H9 (cell line): ENCODE results near the gene PIEZO2. TPM values are rescaled to one million over a fixed set of nuclear protein-coding genes. Genes with fewer than 3 reads are reported as not detected.
"Not testable (repeated sequence)": the region's sequence is repeated elsewhere in the genome, so short reads cannot be mapped to it uniquely, and the experiment has no call there.

Experiments used
- DNase-seq: peaks from one replicate; pipeline ENCODE4 v3.0.0-alpha.2; 2017
- H2AFZ ChIP-seq: one replicate; pipeline ENCODE4 v1.6.1; 2013; ENCODE audit warnings: mild to moderate bottlenecking, low read length, control low read depth, moderate library complexity
- H2AK5ac ChIP-seq: 2 replicates; pipeline ENCODE4 v1.6.1; 2013; ENCODE audit warnings: low read length, control low read depth, mixed read lengths; ENCODE audit not compliant: insufficient read length
- H2BK120ac ChIP-seq: one replicate; pipeline ENCODE4 v1.6.1; 2013; ENCODE audit warnings: low read depth, mild to moderate bottlenecking, low read length, control low read depth, inconsistent platforms; ENCODE audit not compliant: poor library complexity, severe bottlenecking
- H2BK12ac ChIP-seq: 2 replicates; pipeline ENCODE4 v1.6.1; 2013; ENCODE audit warnings: low read length, control low read depth, mixed read lengths, low read depth; ENCODE audit not compliant: insufficient read length
- H2BK15ac ChIP-seq: 2 replicates; pipeline ENCODE4 v1.6.1; 2013; ENCODE audit warnings: low read depth, low read length, control low read depth
- H2BK20ac ChIP-seq: one replicate; pipeline ENCODE4 v1.6.1; 2013; ENCODE audit warnings: low read depth, mild to moderate bottlenecking, low read length, control low read depth, inconsistent platforms; ENCODE audit not compliant: poor library complexity, severe bottlenecking
- H2BK5ac ChIP-seq: 2 replicates; pipeline ENCODE4 v1.6.1; 2013; ENCODE audit warnings: low read length, control low read depth, mixed read lengths; ENCODE audit not compliant: insufficient read length
- H3K14ac ChIP-seq: 2 replicates; pipeline ENCODE4 v1.6.1; 2013; ENCODE audit warnings: low read length, control low read depth; ENCODE audit not compliant: insufficient read depth
- H3K18ac ChIP-seq: 2 replicates; pipeline ENCODE4 v1.6.1; 2013; ENCODE audit warnings: low read depth, mild to moderate bottlenecking, mixed read lengths, low read length, control low read depth; ENCODE audit not compliant: insufficient read length
- H3K23ac ChIP-seq: 2 replicates; pipeline ENCODE4 v1.6.1; 2013; ENCODE audit warnings: low read length, control low read depth, mixed read lengths, low read depth; ENCODE audit not compliant: insufficient read length
- H3K23me2 ChIP-seq: 2 replicates; pipeline ENCODE4 v1.6.1; 2013; ENCODE audit warnings: low read depth, mild to moderate bottlenecking, mixed read lengths, low read length, control low read depth; ENCODE audit not compliant: insufficient read length, poor library complexity, severe bottlenecking
- H3K27ac ChIP-seq: 2 replicates; pipeline ENCODE4 v1.5.1; 2013; ENCODE audit warnings: low read length, control low read depth, mixed read lengths, low read depth; ENCODE audit not compliant: insufficient read length
- H3K27me3 ChIP-seq: 2 replicates; pipeline ENCODE4 v1.6.1; 2013; ENCODE audit warnings: low read length, control low read depth, inconsistent platforms; ENCODE audit not compliant: insufficient read depth
- H3K4ac ChIP-seq: 2 replicates; pipeline ENCODE4 v1.6.1; 2013; ENCODE audit warnings: low read depth, mild to moderate bottlenecking, control low read depth, inconsistent platforms, low read length, moderate library complexity
- H3K4me1 ChIP-seq: 2 replicates; pipeline ENCODE4 v1.6.1; 2013; ENCODE audit warnings: low read length, control low read depth, inconsistent platforms; ENCODE audit not compliant: insufficient read depth
- H3K4me2 ChIP-seq: 2 replicates; pipeline ENCODE4 v1.6.1; 2013; ENCODE audit warnings: low read length, control low read depth, mixed read lengths; ENCODE audit not compliant: insufficient read length, insufficient read depth
- H3K56ac ChIP-seq: 2 replicates; pipeline ENCODE4 v1.6.1; 2013; ENCODE audit warnings: low read depth, mild to moderate bottlenecking, mixed read lengths, low read length, control low read depth; ENCODE audit not compliant: insufficient read length
- H3K79me1 ChIP-seq: 2 replicates; pipeline ENCODE4 v1.6.1; 2013; ENCODE audit warnings: low read depth, mild to moderate bottlenecking, moderate library complexity, low read length, control low read depth, inconsistent platforms; ENCODE audit not compliant: insufficient read depth, poor library complexity, severe bottlenecking
- H3K79me2 ChIP-seq: 2 replicates; pipeline ENCODE4 v1.6.1; 2013; ENCODE audit warnings: low read length, control low read depth, inconsistent platforms; ENCODE audit not compliant: insufficient read depth
- H3K9ac ChIP-seq: 2 replicates; pipeline ENCODE4 v1.6.1; 2013; ENCODE audit warnings: low read length, control low read depth, mixed read lengths; ENCODE audit not compliant: insufficient read length; ENCODE audit errors: extremely low read depth
- H3K9me3 ChIP-seq: one replicate; pipeline ENCODE4 v1.6.1; 2013; ENCODE audit warnings: low read depth, low read length, inconsistent platforms; ENCODE audit not compliant: control insufficient read depth
- H3T11ph ChIP-seq: one replicate; pipeline ENCODE4 v1.6.1; 2013; ENCODE audit warnings: mild to moderate bottlenecking, low read length, control low read depth, inconsistent platforms
- H4K20me1 ChIP-seq: one replicate; pipeline ENCODE4 v1.6.1; 2013; ENCODE audit not compliant: control insufficient read depth, insufficient read length, insufficient read depth
- H4K5ac ChIP-seq: 2 replicates; pipeline ENCODE4 v1.6.1; 2013; ENCODE audit warnings: low read depth, mild to moderate bottlenecking, mixed read lengths, low read length, control low read depth; ENCODE audit not compliant: insufficient read length
- H4K8ac ChIP-seq: replicated peaks from 2 replicates; pipeline ENCODE4 v1.6.1; 2013; ENCODE audit warnings: low read length, control low read depth, mixed read lengths, low read depth; ENCODE audit not compliant: insufficient read length
- H4K91ac ChIP-seq: 2 replicates; pipeline ENCODE4 v1.6.1; 2013; ENCODE audit warnings: low read depth, mild to moderate bottlenecking, moderate library complexity, mixed read lengths, low read length, control low read depth; ENCODE audit not compliant: insufficient read length
- H3K27ac Mint-ChIP-seq, 3 experiments: 2 replicates in 2 of 3; 3 replicates in 1 of 3; pipeline ENCODE4 v1.8.0; 2020 to 2021; ENCODE audit warnings: mixed read lengths in 3 of 3, mild to moderate bottlenecking in 1 of 3, moderate library complexity in 1 of 3
- H3K27me3 Mint-ChIP-seq: 2 replicates; pipeline ENCODE4 v1.8.0; 2021; ENCODE audit warnings: low read depth, mild to moderate bottlenecking, moderate library complexity, mixed read lengths
- H3K36me3 Mint-ChIP-seq, 3 experiments: 2 replicates in 2 of 3; 3 replicates in 1 of 3; pipeline ENCODE4 v1.8.0; 2020 to 2021; ENCODE audit warnings: low read depth in 3 of 3, mixed read lengths in 3 of 3; ENCODE audit not compliant: insufficient read depth in 1 of 3
- H3K4me1 Mint-ChIP-seq, 2 experiments: 2 replicates each; pipeline ENCODE4 v1.8.0; 2020; ENCODE audit warnings: mixed read lengths in 2 of 2
- H3K4me3 Mint-ChIP-seq, 2 experiments: 2 replicates in 1 of 2; 3 replicates in 1 of 2; pipeline ENCODE4 v1.8.0; 2020 to 2021; ENCODE audit warnings: mild to moderate bottlenecking in 2 of 2, mixed read lengths in 2 of 2, moderate library complexity in 1 of 2
- H3K9me3 Mint-ChIP-seq, 2 experiments: 2 replicates in 1 of 2; 3 replicates in 1 of 2; pipeline ENCODE4 v1.8.0; 2020; ENCODE audit warnings: mild to moderate bottlenecking in 2 of 2, mixed read lengths in 2 of 2, moderate library complexity in 1 of 2
- CTCF ChIP-seq: fragments of 200-600 bp; sonication (generic); conservative IDR thresholded peaks from 3 replicates; pipeline ENCODE4 v1.8.0; 2021; ENCODE audit warnings: antibody characterized with exemption, mild to moderate bottlenecking
- WGBS: extraction: QIAGEN DNeasy Blood & Tissue Kit; methylation state at CpG from one replicate; pipeline ENCODE4 v1.1.7; 2013; ENCODE audit warnings: missing lambda C conversion rate, low lambda C conversion rate, mixed read lengths; ENCODE audit not compliant: insufficient read length; ENCODE audit errors: extremely low coverage; 5-methylcytosine and 5-hydroxymethylcytosine counted together
- total RNA-seq: library from RNA; stranded (reverse); gene quantifications from 2 replicates; pipeline ENCODE4 v1.2.1, GENCODE V29; 2021

The PIEZO2 gene
- total RNA-seq, 1 experiment from 2014 or later: 3.9 TPM

GRCh38 chr18:10659000-10659399 lies 490.4 kb downstream of the PIEZO2 start:
- Histone ChIP-seq H2BK12ac (no peak overlapping the region), H2BK5ac (no peak overlapping the region), H3K9ac (no peak overlapping the region), H3K56ac (no peak overlapping the region), H3K23me2 (no peaks in the 10 kb centered on the region), H3K4ac (no peak overlapping the region), H3K9me3 (no peaks in the 10 kb centered on the region), H3K79me2 (no peaks in the 10 kb centered on the region), H2AFZ (no peak overlapping the region), H4K5ac (no peak overlapping the region), H3T11ph (no peak overlapping the region), H3K27me3 (no peaks in the 10 kb centered on the region), H3K4me2 (no peak overlapping the region), H2BK15ac (no peak overlapping the region), H3K4me1 (no peaks in the 10 kb centered on the region; the same call in 1 of the 2 replicates), H4K20me1 (no peaks in the 10 kb centered on the region), H4K91ac (no peak overlapping the region), H3K18ac (no peak overlapping the region), H3K27ac (no peak overlapping the region), H2BK20ac (no peak overlapping the region), H4K8ac (no peak overlapping the region), H3K79me1 (no peaks in the 10 kb centered on the region), H3K14ac (no peak overlapping the region), H2BK120ac (no peak overlapping the region), H2AK5ac (no peak overlapping the region), H3K23ac (no peak overlapping the region)
- Mint-ChIP-seq H3K4me1 (peaks cover 10 to 23% of the 10 kb centered on the region in 2 experiments), H3K9me3 (no peaks in the 10 kb centered on the region; a peak in 2 of 5 replicates), H3K27ac (no peak overlapping the region), H3K27me3 (peaks cover 2% of the 10 kb centered on the region; the same call in 1 of the 2 replicates), H3K36me3 (no peaks in the 10 kb centered on the region), H3K4me3 (no peak overlapping the region)
- no peak for DNase-seq
- no CpG with 5 or more reads among the region's 5 CpGs for WGBS
- no peak for TF ChIP-seq CTCF

GRCh38 chr18:10644003-10644402 lies 505.4 kb downstream of the PIEZO2 start:
- not testable (repeated sequence) for H3K27me3 Mint-ChIP-seq, H3K4me1 Mint-ChIP-seq, H3K79me1 ChIP-seq, H2BK20ac ChIP-seq, H3K9me3 Mint-ChIP-seq, H3K23ac ChIP-seq, H3K23me2 ChIP-seq, H4K5ac ChIP-seq, H3K18ac ChIP-seq, H3K27me3 ChIP-seq, H3K4ac ChIP-seq, H3K27ac Mint-ChIP-seq, H3K9ac ChIP-seq, H4K8ac ChIP-seq, H4K20me1 ChIP-seq, H3K14ac ChIP-seq, H3K79me2 ChIP-seq, H2BK12ac ChIP-seq, H3K4me3 Mint-ChIP-seq, H2BK120ac ChIP-seq, H2AK5ac ChIP-seq, H3K36me3 Mint-ChIP-seq, H3K4me1 ChIP-seq, H2BK15ac ChIP-seq, H3K4me2 ChIP-seq, H2BK5ac ChIP-seq, DNase-seq, H3K9me3 ChIP-seq, H2AFZ ChIP-seq, H3K27ac ChIP-seq, H3K56ac ChIP-seq, H3T11ph ChIP-seq, H4K91ac ChIP-seq
- no CpG with 5 or more reads among the region's 5 CpGs for WGBS
